ENCODE measurements around the gene ALG1L2.
"Not testable (repeated sequence)": the region's sequence is repeated elsewhere in the genome, so short reads cannot be mapped to it uniquely, and the experiment has no call there.

Gene ALG1L2

GRCh38 chr3:130094491-130094941 lies 12.9 kb downstream of the ALG1L2 start:
- DNase-seq = peak; percentile 24 to 36

GRCh38 chr3:130095858-130096257 lies 14.2 kb downstream of the ALG1L2 start:
- not testable (repeated sequence) for DNase-seq

GRCh38 chr3:130097096-130097495 lies 15.5 kb downstream of the ALG1L2 start:
- not testable (repeated sequence) for DNase-seq

DNA sequence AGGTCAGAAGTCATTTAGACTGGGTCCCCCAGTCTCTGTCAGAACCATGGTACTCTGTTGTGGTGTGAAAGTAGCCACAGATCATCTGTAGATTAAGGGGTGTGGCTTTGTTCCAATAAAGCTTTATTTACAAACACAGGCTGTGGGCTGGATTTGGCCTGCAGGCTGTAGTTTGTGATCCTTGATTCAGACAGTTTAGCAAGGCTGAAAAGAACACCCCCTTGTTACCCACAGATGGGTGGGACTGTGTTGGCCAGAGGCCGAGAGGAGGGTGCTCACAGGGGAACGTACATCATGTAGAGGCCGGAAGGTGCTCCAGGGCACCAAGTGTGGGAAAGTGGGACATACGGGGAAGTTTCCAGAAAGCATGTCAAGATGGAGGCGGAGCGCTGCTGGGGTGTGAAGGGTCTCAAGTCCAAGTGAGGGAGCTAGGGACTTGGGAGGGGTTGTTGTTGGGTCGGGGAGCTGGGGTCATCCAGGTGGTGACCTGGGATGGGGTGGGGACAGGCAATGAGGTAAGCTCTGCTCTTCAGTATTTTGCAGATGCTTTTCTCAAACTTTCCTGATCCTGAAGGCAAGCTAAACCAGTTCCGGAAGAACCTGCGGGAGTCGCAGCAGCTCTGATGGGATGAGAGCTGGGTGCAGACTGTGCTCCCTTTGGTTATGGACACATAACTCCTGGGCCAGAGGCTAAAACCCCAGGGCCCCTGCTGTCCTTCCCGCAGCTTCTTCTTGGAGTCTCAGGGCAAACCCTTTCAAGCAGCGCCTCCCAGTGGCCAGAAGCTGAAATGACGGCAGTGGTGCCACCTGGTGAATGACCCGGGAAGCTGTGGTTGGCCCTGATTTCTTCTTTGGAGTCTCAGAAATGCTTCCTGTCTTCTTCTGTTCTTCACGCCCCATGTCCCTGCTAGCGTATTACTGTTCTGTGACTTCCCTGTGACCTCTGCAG lies 16.3 kb downstream of the ALG1L2 start:
- DNase-seq = peak in 1 of 2 donors; percentile 72

DNA sequence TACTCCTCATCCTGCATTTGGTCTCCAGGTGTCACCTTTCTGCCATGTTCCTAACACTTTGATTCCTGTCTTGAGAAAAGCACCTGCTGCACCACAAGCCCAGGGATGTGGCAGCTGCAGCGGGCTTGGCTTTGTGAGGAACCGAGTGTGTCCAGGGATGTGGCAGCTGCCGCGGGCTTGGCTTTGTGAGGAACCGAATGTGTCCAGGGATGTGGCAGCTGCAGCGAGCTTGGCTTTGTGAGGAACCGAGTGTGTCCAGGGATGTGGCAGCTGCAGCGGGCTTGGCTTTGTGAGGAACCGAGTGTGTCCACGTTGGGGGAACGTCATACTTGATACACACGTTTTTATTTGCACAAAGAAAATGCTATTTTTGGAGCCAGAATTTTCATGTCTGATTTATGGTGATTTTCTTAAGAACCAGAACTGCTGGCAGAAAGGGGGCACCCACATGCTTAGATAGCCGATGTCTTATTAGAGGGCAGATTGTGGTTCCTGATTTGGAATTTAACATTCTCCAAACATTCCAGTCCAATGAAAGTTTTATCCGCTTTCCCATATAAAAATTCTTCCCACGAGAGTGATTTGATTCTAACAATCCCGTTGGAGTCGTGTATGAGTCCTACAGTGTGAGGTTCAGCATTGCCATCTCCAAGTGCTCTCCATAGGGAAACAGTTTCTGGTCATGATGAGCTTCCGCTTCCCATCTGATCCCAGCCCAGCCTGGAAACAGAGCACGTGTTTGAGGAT lies 17.2 kb downstream of the ALG1L2 start:
- not testable (repeated sequence) for DNase-seq

DNA sequence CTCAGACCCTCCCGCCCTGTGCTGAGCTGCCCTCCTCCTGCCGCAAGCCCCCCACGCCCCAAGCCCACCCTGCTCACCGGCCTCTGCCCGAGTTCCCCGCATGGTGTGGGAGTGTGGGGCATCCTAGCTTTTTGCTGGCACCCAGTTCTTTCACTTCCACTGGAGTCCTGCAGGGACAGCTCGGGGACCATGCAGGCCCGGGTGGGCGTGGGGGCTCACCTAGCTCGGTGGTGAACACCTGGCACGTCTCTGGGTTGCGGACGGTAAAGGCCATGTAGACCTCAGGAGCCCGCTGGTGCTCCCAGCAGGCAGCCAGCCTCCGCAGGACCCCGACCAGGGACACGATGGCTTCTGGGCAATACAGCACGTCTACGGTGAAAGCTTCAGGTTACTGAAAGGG lies 20.9 kb downstream of the ALG1L2 start:
- DNase-seq = not testable (repeated sequence)

DNA sequence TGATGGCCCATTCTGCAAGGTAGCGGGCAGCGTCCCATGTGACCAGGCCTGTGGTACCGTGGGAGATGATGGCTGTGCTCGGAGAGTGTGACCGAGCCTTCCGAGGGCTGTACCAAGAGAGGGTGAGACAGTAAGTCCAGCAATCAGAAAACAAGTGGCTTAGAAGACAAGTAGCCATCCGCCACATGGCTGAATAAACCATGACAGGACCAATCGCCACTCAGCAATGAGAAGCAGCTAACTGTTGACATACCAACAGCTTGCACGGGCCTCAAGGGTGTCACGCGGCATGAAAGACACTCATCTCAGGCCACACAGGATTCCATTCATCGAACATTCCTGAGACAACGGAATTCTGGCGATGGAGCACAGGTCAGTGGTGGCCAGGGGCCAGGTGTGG lies 22.6 kb downstream of the ALG1L2 start:
- DNase-seq = not testable (repeated sequence)

DNA sequence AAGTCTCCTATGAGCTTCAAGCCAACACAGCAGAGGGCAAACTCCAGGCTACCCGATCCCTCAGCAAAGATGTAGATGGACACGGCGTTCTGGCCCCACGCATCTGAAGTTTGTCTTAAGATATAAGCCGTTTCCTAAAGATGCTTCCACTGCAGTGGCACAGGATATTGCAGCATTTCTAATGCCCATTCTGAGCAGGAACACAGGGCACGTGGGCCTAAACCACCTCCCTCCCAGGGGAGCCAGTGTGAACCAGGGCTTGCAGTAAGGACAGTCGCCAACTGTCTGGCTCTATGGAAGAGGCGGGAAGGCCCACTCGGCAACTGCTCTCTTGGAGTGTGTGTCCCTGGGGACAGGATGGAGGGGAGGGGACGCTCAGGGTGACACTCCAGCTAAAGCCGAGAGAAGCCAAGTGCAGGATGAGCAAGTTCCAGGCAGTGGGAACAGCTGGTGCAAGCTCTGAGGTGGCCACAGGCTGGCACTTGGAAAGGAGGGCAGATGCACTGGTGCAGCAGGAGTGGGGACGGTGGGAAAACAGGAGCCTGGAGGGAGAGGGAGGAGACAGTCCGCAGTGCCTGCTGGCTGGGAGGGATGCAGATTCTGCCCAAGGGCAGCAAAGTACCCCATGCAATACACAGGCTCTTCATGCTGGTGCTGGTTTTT lies 25.8 kb downstream of the ALG1L2 start:
- not testable (repeated sequence) for DNase-seq

DNA sequence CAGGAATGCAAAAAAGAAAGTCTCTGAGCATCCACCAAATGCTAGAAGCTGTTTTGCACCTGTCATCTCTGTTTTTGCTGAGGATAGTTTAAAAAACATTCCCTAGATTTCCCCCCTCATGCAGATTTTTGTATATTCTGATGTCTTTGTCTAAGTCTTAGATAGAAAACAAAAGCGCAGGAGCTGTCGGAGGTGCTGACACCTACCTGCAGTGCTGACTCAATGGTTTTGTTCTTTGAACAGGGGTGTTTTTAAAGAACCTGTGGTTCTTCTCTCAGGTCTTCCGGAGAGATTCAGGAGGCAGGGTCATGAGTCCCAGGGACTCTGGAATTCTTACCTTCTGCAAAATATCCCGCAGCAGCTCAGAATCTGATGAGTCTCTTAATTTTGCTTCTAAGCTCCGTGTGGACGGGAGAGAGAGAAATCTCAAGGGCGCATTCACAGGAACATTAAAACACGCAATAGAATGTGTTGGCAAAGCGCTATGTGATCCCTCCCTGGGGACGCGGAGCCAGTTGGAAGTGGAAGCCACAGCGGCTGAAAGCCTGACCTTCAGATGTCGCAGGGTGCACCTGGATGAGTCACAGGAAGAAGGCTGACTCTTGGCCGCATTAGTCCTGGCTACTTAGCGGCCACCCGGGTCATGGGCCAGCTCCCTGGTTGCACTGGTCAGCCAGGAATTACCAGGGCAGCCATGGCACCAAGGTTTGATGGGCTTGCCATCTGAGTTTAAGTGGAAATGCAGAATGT lies 27.4 kb downstream of the ALG1L2 start:
- not testable (repeated sequence) for DNase-seq

DNA sequence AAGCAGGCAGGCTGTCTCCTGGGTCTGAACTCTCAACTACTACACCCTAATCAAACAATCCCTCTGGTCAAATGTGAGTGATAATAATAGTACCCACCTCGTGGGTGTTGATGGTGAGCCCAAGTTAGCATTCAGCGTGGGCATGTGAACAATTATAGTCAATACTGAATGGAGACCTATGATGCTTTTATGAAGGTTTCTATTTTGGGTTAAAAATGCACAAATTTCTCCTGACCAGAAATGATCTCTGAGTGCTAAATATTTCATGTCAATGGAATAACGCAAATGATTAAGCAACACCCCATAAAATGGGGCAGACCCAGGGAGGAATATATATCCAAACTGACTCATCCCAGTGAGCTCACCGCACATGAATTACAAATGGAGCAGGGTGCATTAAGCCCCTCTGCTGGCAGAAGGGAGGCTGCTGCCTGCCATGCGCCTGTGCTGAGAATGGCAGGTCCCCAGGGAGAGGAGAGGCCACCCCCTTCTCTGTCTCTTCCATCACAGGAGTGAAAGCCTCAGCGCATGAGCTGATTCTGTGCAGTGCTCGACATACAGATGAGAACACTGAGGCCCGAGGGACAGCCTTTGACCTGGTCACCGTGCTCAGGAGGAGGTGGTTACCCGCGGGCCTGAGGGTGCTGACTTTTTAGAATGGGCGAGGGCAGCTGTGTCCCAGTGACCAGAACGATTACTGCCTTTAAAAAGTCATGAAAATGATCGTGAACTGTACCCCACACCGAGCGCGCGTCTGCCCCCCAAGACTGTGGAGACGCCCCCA lies 28.9 kb downstream of the ALG1L2 start:
- DNase-seq = not testable (repeated sequence)

DNA sequence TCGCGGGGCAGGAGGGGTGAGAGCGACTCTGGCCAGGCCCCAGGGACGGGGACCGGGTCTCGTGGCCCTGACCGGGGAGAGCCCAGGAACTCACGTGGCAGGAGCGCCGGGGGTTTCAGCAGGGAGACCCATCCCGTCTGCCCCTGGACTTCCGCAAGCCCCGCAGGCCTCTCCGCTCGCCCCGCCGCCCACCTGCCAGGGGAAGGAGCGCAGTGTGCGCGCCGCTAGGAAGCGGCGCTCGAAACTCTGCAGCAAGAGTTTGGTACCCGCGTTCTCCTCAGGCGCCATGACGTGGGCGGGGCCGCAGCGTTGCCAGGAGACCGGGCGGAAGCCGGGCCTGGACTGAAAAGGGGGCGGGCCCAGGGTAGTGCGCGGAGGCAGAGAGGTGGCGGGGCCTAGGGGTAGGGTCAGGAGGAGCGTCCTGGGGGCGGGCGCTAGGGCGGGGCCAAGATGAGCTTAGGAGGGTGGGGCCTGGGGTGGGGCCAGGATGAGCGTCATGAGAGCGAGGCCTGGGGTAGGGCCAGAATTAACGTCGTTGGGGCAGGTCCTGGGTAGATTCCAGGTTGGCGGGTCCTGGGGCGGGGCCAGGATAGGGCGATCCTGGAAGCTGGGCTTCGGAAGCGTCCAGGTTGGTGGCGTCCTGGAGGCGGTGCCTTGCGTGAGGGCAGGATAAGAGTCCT lies 29.7 kb downstream of the ALG1L2 start:
- peak; percentile 99 for DNase-seq

DNA sequence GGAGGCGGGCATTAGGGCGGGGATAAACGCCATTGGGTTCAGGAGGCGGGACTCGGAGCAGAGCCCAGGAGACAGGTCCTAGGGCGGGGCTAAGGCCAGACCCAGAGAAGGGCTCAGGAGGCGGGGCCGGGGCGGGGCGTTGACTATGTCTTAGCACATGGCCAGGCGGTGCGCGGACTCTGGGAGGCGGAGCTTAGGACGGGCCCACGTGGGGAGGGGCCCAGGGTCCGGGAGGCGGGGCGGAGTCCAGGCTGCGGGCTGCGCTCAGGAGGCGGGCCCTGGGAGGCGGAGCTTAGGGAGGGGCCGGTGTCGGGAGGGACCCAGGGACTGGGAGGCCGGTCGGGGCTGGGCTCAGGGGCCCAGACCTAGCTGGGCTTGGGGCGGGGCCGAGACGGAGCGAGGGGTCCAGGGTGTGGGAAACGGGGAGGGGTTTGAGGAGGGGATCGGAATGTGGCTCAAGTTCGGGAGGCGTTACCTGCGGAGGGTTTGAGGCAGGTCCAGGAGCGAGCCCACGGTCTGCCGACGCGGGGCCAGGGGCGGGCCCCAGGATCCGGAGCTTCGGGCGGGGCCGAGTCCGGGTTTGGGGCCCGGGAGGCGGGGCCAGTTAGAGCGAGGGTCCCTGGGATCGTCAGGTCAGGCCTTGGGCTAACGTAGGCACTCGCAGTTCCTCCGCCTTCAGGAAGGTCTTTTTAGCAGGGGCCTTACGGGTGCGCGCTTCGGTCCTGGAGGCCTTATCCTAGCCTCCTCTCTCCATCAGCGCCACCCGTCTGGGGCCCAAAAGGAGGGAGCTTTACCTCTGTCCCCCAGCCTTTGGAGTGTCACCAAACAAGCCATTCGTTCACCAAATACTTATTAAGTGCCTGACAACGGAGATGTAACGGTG lies 30.5 kb downstream of the ALG1L2 start:
- peak; percentile 99 to 100 for DNase-seq

DNA sequence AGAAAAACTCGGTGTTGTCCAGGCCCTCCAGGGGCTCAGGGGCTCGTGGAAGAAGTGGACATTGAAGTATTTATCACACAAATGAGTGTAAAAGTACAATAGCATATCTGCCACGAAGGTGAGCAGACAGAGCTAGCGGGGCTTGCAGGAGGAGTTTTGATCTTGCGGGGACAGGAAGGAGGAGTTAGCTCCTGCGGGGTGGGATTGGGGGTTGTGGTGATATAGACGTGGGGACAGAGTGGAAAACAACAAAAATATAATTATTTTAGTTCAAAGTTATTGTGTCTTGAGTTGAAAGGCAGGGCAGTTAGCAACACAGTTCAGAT lies 31.1 kb downstream of the ALG1L2 start:
- not testable (repeated sequence) for DNase-seq

- not testable (repeated sequence) for DNase-seq
These were observed 33.8 kb downstream of the ALG1L2 start for GRCh38 chr3:130115400-130115799.

GRCh38 chr3:130117933-130118332 lies 36.3 kb downstream of the ALG1L2 start:
- no peak for DNase-seq

GRCh38 chr3:130119824-130120223 lies 38.2 kb downstream of the ALG1L2 start:
- DNase-seq = not testable (repeated sequence)

- not testable (repeated sequence) for DNase-seq
These were observed 38.7 kb downstream of the ALG1L2 start for GRCh38 chr3:130120291-130120690.

DNA sequence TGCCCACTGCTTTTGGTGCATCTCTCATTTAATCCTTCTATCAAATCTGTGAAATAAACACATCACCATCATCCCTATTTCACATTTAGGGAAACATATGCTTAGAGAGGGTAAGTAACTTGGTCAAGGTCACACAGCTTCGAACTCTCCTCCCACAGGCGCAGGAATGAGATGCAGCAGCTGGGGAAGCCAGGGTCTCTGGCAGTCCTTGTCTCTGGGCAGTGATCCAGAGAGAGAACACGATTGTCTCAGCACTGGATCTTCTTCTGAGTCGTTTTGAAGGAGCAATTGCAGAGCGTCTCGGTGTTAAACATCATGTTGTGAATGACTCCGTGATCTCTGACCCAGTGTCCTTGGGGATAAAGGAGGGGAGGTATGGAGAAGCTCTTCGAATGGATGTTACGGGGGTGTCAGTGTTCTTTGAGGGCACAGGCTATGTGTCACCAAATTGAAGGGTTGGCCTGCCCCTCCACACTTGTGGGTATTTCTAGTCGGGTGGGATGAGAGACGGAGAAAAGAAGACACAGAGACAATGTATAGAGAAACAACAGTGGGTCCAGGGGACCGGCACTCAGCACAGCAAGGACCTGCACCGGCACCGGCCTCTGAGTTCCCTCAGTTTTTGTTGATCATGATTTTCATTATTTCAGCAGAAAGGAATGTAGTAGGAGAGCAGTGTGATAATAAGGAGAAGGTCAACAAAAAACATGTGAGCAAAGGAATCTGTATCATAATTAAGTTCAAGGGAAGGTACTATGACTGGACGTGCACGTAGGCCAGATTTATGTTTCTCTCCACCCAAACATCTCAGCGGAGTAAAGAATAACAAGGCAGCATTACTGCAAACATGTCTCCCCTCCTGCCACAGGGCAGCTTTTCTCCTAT lies 41.5 kb downstream of the ALG1L2 start:
- not testable (repeated sequence) for DNase-seq

DNA sequence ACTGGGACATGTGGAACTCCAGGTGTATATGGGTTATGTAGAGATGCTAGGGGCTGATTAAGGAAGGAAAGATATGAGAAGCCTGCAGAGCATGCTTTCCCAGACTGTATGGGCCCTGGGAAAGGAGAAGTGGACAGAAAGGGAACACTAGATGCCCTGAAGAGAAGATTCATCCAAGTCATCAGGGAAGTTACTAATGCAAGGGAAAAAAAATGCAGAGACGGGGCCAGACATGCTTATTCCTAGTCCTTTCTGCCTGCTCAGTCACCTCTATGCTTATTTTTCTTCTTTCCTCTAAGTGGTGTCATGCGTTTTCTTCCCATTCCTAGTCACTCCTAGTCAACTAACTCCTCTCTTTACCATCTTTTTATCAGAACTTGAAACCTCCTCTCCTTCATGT lies 43.8 kb downstream of the ALG1L2 start:
- not testable (repeated sequence) for DNase-seq
